ENCODE results near the gene ANTKMT. TPM values are rescaled to one million over a fixed set of nuclear protein-coding genes. Genes with fewer than 3 reads are reported as not detected.

The ANTKMT gene
- total and polyA plus RNA-seq, 2 of the 8 experiments (the other 6 are each of a cell fraction or from before 2014, with no cell fraction given) = 26.5 to 26.6 TPM

- Histone ChIP-seq H3K79me2 (ENCODE audit: control insufficient read depth in 1 of 2, insufficient read depth in 2 of 2, low read length in 2 of 2) (peaks cover 0 to 12% of the 10 kb centered on the region in 2 experiments; a peak in 1 of 4 replicates), H3K9me3 (ENCODE audit: insufficient read depth in 2 of 2, low read depth in 1 of 2, low read length in 1 of 2) (no peaks in the 10 kb centered on the region), H2BK120ac (replicated peaks; ENCODE audit: low read depth, low read length) (no peak within 1 kb of the TSS), H2AK5ac (ENCODE audit: low read depth, low read length) (no peak within 1 kb of the TSS; the same call in 1 of the 2 replicates), H4K20me1 (replicated peaks in 1 of 2; ENCODE audit: control insufficient read depth in 1 of 2, insufficient read depth in 2 of 2, low read length in 2 of 2) (peaks cover 4 to 35% of the 10 kb centered on the region in 2 experiments), H3K23ac (ENCODE audit: insufficient read length) (no peak within 1 kb of the TSS), H3K56ac (replicated peaks; ENCODE audit: insufficient read length, low read depth, low read length) (peak within 1 kb of the TSS; percentile 46), H3K79me1 (ENCODE audit: low read depth, low read length) (peaks cover 7% of the 10 kb centered on the region), H4K91ac (replicated peaks; ENCODE audit: insufficient read length, low read length) (peak within 1 kb of the TSS; percentile 98), H3K9ac (replicated peaks in 1 of 4; ENCODE audit: extremely low read depth in 1 of 4, low read depth in 3 of 4, low read length in 3 of 4) (peak within 1 kb of the TSS; percentile 62 to 94 (median 76)), H3K4me2 (ENCODE audit: insufficient read depth in 1 of 2, low read depth in 2 of 2, low read length in 2 of 2) (peak within 1 kb of the TSS; percentile 63 to 95), H3K18ac (ENCODE audit: extremely low read depth, low read length) (peak within 1 kb of the TSS; percentile 78), H3K36me3 (ENCODE audit: control insufficient read depth in 2 of 4, insufficient read depth in 4 of 4, low read length in 3 of 4) (peaks cover 4 to 28% (median 15%) of the 10 kb centered on the region in 4 experiments; a peak in 7 of 8 replicates), H3K27ac (ENCODE audit: low read depth, low read length) (peak within 1 kb of the TSS; percentile 73), H3K27me3 (replicated peaks in 1 of 4; ENCODE audit: control insufficient read depth in 3 of 4, extremely low read depth in 1 of 4, insufficient read depth in 3 of 4, low read length in 3 of 4) (no peaks in the 10 kb centered on the region; a peak in 1 of 7 replicates), H3K4me1 (replicated peaks in 1 of 4; ENCODE audit: control insufficient read depth in 3 of 4, insufficient read depth in 4 of 4, low read length in 3 of 4) (peaks cover 0 to 18% (median 13%) of the 10 kb centered on the region in 4 experiments; a peak in 5 of 7 replicates), H3K4ac (replicated peaks; ENCODE audit: insufficient read length, low read depth, low read length) (peak within 1 kb of the TSS; percentile 91), H3K14ac (ENCODE audit: insufficient read length) (no peak within 1 kb of the TSS), H2AFZ (ENCODE audit: low read length) (no peak within 1 kb of the TSS), H2BK15ac (ENCODE audit: low read length) (no peak within 1 kb of the TSS), H2BK12ac (ENCODE audit: low read depth, low read length) (peak within 1 kb of the TSS; percentile 80; the same call in 1 of the 2 replicates), H2BK20ac (ENCODE audit: low read length) (no peak within 1 kb of the TSS), H2BK5ac (ENCODE audit: low read depth, low read length) (peak within 1 kb of the TSS; percentile 87; the same call in 1 of the 2 replicates), H3K4me3 (ENCODE audit: extremely low read depth in 1 of 4, insufficient read depth in 2 of 4, low read depth in 3 of 4, low read length in 4 of 4) (peak within 1 kb of the TSS; percentile 62 to 81 (median 74)), H4K8ac (ENCODE audit: extremely low read depth, insufficient read depth, low read length) (peak within 1 kb of the TSS; percentile 80), H4K5ac (ENCODE audit: insufficient read length, low read depth, low read length) (peak within 1 kb of the TSS; percentile 60), H3K23me2 (ENCODE audit: low read depth, low read length) (peaks cover 13% of the 10 kb centered on the region; the same call in 1 of the 2 replicates)
- 21% methylated on average over 41 of the region's 91 CpGs; no CpG with 5 or more reads in 1 of the 2 experiments for WGBS, 2 experiments (ENCODE audit: extremely low coverage in 1 of 2, insufficient coverage in 1 of 2, insufficient read length in 1 of 2, insufficient replicate concordance in 2 of 2, low coverage in 1 of 2, low lambda C conversion rate in 2 of 2, missing lambda C conversion rate in 1 of 2)
- ChIA-PET POLR2A (ENCODE audit: partially characterized antibody) (interaction anchor here (0.6 to 13.3 kb wide), 18 partner anchors 9 to 456 kb away, joined by 3 to 214 read pairs (median 4); partner anchors contain the start of genes ANTKMT, CHTF18, HAGHL and METRN), CTCF (ENCODE audit: partially characterized antibody) (interaction anchor here (1.2 kb wide), 2 partner anchors 17 to 36 kb away, joined by 4 to 5 read pairs; partner anchors contain the start of gene RHOT2)
- DNase-seq (ENCODE audit: low read depth in 1 of 2, low spot score in 2 of 2) = peak; percentile 81 to 98
- FAIRE-seq = no peak
- TF ChIP-seq CREB1 (IDR thresholded peaks at IDR 0.05) = peak; percentile 80
- peak; percentile 14; the same call in 1 of the 2 replicates for TF ChIP-seq GTF2F1 (IDR thresholded peaks at IDR 0.05; ENCODE audit: borderline replicate concordance, low read depth, low read length)
- 0 out of 2 replicates have a peak, but pooled peaks have one; percentile 42 for TF ChIP-seq KDM5A (IDR thresholded peaks at IDR 0.05; ENCODE audit: low read length)
- TF ChIP-seq NRF1 (IDR thresholded peaks at IDR 0.05; ENCODE audit: low read depth, low read length) = no peak
- peak; percentile 62; the same call in 1 of the 2 replicates for TF ChIP-seq ATF2 (IDR thresholded peaks at IDR 0.05; ENCODE audit: low read length)
- peak in 1 of 2 experiments; percentile 92; a peak in 2 of 3 replicates for TF ChIP-seq POLR2A (IDR thresholded peaks at IDR 0.05; ENCODE audit: control extremely low read depth in 1 of 2, low read depth in 2 of 2, low read length in 2 of 2)
- TF ChIP-seq SP1 (IDR thresholded peaks at IDR 0.05; ENCODE audit: low read depth, low read length) = peak; percentile 55; the same call in 1 of the 2 replicates
- peak; percentile 73; the same call in 1 of the 2 replicates for TF ChIP-seq POLR2AphosphoS5 (IDR thresholded peaks at IDR 0.05; ENCODE audit: low read depth, low read length)
- no peak for TF ChIP-seq HDAC6 (IDR thresholded peaks at IDR 0.05; ENCODE audit: low read depth, low read length)
- peak; percentile 80 for TF ChIP-seq TBP (IDR thresholded peaks at IDR 0.05; ENCODE audit: low read depth, low read length)
These were observed 36.7 kb upstream of the ANTKMT start, which contains the start of gene JMJD8 for GRCh38 chr16:684071-684794. JMJD8 (minus strand) TSS chr16:684334; CDS start chr16:684319, 15 bp downstream.
